HEK293 (cell line): Measurements from ENCODE around the gene REPS2.

Experiments
- BCL11B ChIP-seq: fragments of 450-650 bp; formaldehyde crosslinking; IDR thresholded peaks from 2 replicates; pipeline ENCODE4 v1.5.1; 2016; ENCODE audit warnings: low read depth, missing biosample characterization, missing genetic modification characterization
- CTCF ChIP-seq: fragments of 450-650 bp; formaldehyde crosslinking; IDR thresholded peaks from 2 replicates; pipeline ENCODE4 v1.5.1; 2016; ENCODE audit warnings: missing biosample characterization, missing genetic modification characterization
- ZNF645 ChIP-seq: fragments of 450-650 bp; formaldehyde crosslinking; IDR thresholded peaks from 2 replicates; pipeline ENCODE4; 2016; ENCODE audit warnings: missing biosample characterization, missing genetic modification characterization
- TF ChIP-seq, protein P1 (sequence below): fragments of 450-650 bp; formaldehyde crosslinking; IDR thresholded peaks from 2 replicates; pipeline ENCODE4 v1.5.1; 2016; ENCODE audit warnings: missing biosample characterization, missing genetic modification characterization
- TF ChIP-seq, protein P2 (sequence below): fragments of 450-650 bp; formaldehyde crosslinking; IDR thresholded peaks from 2 replicates; pipeline ENCODE4 v1.5.1; 2017; ENCODE audit warnings: missing biosample characterization, missing genetic modification characterization

DNA sequence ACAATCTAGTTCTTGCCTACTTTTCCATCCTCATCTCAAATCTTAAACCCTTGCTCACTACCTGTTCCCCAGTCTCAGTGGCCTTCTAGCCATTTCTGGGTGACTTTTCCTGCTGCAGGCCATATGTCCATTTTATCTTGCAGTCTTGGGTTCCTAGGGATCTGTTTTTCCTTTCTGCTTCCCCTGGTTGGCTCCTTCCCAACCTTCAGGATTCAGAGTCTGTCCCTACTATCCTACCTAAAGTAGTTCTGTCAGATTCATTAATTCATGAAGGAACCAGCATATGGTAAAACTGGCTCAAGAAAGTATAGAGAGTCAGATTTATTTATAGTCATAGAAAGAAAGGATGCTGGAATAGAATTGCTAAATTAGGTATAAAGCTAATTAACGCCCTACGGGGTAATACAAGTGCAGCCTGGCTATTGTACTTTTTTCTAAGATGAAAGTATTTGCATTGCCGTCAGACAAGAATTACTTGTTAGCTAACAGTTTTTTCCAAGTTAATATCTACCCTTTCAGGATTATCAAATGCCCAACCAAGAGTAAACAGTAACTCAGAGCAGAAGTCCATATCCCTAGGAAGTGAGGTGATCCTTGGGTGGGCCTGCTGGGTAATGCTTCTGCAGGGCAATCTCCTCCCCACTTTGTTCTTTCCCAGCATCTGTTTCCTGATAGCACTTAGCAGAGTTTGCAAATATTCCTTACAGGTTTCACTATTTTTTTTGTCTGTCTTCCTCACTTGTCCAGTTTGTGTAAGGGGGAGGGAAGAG is 63.6 kb downstream of the REPS2 start:
- TF ChIP-seq, protein P1, sequence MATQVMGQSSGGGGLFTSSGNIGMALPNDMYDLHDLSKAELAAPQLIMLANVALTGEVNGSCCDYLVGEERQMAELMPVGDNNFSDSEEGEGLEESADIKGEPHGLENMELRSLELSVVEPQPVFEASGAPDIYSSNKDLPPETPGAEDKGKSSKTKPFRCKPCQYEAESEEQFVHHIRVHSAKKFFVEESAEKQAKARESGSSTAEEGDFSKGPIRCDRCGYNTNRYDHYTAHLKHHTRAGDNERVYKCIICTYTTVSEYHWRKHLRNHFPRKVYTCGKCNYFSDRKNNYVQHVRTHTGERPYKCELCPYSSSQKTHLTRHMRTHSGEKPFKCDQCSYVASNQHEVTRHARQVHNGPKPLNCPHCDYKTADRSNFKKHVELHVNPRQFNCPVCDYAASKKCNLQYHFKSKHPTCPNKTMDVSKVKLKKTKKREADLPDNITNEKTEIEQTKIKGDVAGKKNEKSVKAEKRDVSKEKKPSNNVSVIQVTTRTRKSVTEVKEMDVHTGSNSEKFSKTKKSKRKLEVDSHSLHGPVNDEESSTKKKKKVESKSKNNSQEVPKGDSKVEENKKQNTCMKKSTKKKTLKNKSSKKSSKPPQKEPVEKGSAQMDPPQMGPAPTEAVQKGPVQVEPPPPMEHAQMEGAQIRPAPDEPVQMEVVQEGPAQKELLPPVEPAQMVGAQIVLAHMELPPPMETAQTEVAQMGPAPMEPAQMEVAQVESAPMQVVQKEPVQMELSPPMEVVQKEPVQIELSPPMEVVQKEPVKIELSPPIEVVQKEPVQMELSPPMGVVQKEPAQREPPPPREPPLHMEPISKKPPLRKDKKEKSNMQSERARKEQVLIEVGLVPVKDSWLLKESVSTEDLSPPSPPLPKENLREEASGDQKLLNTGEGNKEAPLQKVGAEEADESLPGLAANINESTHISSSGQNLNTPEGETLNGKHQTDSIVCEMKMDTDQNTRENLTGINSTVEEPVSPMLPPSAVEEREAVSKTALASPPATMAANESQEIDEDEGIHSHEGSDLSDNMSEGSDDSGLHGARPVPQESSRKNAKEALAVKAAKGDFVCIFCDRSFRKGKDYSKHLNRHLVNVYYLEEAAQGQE (tag by site-specific recombination), result no peak
- TF ChIP-seq CTCF (tag by site-specific recombination), result no peak
- TF ChIP-seq BCL11B (tag by site-specific recombination), result no peak
- TF ChIP-seq, protein P2, sequence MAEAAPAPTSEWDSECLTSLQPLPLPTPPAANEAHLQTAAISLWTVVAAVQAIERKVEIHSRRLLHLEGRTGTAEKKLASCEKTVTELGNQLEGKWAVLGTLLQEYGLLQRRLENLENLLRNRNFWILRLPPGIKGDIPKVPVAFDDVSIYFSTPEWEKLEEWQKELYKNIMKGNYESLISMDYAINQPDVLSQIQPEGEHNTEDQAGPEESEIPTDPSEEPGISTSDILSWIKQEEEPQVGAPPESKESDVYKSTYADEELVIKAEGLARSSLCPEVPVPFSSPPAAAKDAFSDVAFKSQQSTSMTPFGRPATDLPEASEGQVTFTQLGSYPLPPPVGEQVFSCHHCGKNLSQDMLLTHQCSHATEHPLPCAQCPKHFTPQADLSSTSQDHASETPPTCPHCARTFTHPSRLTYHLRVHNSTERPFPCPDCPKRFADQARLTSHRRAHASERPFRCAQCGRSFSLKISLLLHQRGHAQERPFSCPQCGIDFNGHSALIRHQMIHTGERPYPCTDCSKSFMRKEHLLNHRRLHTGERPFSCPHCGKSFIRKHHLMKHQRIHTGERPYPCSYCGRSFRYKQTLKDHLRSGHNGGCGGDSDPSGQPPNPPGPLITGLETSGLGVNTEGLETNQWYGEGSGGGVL (tag by site-specific recombination), result no peak
- TF ChIP-seq ZNF645, result no peak
